OCI-LY7 (cell line): ENCODE measurements around the gene CHCHD6. TPM values are rescaled to one million over a fixed set of nuclear protein-coding genes. Genes with fewer than 3 reads are reported as not detected.

Source experiments
- BruUV-seq: library from RNA; stranded (reverse); fragments of 400-500 nt; replicated peaks from 2 replicates; lab custom pipeline; 2021; lab: Mats Ljungman, UMichigan
- CTCF ChIA-PET: fragments of 300-600 bp; sonication (Branson Sonifier 250); formaldehyde crosslinking; loops from one replicate; lab custom pipeline; 2022; ENCODE audit warnings: antibody characterized with exemption; ENCODE audit not compliant: unreplicated experiment; lab: Charles Lee
- POLR2A ChIA-PET: fragments of 300-600 bp; sonication (Branson Sonifier 250); formaldehyde crosslinking; loops from one replicate; lab custom pipeline; 2022; ENCODE audit warnings: antibody characterized with exemption; lab: Charles Lee
- DNase-seq: peaks from one replicate; pipeline ENCODE4 v3.0.0-alpha.2; 2015; ENCODE audit warnings: low spot score
- H2AFZ ChIP-seq: fragments of 200-600 bp; sonication (generic), shearing (Covaris generic); 2 replicates; pipeline ENCODE4 v1.6.1; 2014; ENCODE audit warnings: mild to moderate bottlenecking, antibody characterized with exemption, low read length, moderate library complexity
- H3K27ac ChIP-seq: fragments of 200-600 bp; sonication (generic); 2 replicates; pipeline ENCODE4 v1.5.1; 2014; ENCODE audit warnings: mixed run types, low read depth, mild to moderate bottlenecking, moderate library complexity, low read length, inconsistent platforms; ENCODE audit not compliant: poor library complexity, severe bottlenecking
- H3K36me3 ChIP-seq: fragments of 200-600 bp; sonication (generic); 2 replicates; pipeline ENCODE4 v1.6.1; 2014; ENCODE audit warnings: mild to moderate bottlenecking, antibody characterized with exemption, low read length, moderate library complexity, mixed read lengths; ENCODE audit not compliant: insufficient read depth
- H3K4me1 ChIP-seq: fragments of 200-600 bp; sonication (generic); 2 replicates; pipeline ENCODE4 v1.5.1; 2014; ENCODE audit warnings: mild to moderate bottlenecking, low read length; ENCODE audit not compliant: insufficient read depth, poor library complexity, severe bottlenecking
- H3K4me2 ChIP-seq: fragments of 200-600 bp; sonication (generic); 2 replicates; pipeline ENCODE4 v1.6.1; 2014; ENCODE audit warnings: mild to moderate bottlenecking, low read length
- H3K4me3 ChIP-seq: fragments of 200-600 bp; sonication (generic); 2 replicates; pipeline ENCODE4 v1.5.1; 2014; ENCODE audit warnings: mild to moderate bottlenecking, low read depth, low read length; ENCODE audit not compliant: poor library complexity, severe bottlenecking
- H3K79me2 ChIP-seq: fragments of 200-600 bp; sonication (generic); 2 replicates; pipeline ENCODE4 v1.6.1; 2016; ENCODE audit warnings: low read depth, mild to moderate bottlenecking, low read length, moderate library complexity, mixed read lengths; ENCODE audit not compliant: insufficient read depth
- H3K9me2 ChIP-seq: fragments of 200-600 bp; sonication (generic); 2 replicates; pipeline ENCODE4 v1.6.1; 2016; ENCODE audit warnings: mild to moderate bottlenecking, low read length, mixed read lengths; ENCODE audit not compliant: insufficient read depth
- H3K9me3 ChIP-seq: fragments of 200-600 bp; sonication (generic); 2 replicates; pipeline ENCODE4 v1.6.1; 2014; ENCODE audit warnings: mild to moderate bottlenecking, mixed run types, low read length, mixed read lengths
- H4K20me1 ChIP-seq: fragments of 200-600 bp; sonication (generic); 2 replicates; pipeline ENCODE4 v1.6.1; 2014; ENCODE audit warnings: mild to moderate bottlenecking, antibody characterized with exemption, low read length, moderate library complexity, mixed read lengths; ENCODE audit not compliant: insufficient read depth
- EZH2phosphoT487 ChIP-seq: fragments of 200-600 bp; sonication (generic); IDR thresholded peaks from 2 replicates; pipeline ENCODE4 v1.6.1; 2018; ENCODE audit warnings: low read depth, borderline replicate concordance, mild to moderate bottlenecking, mixed run types, antibody characterized with exemption, low read length, moderate library complexity, mixed read lengths
- intact Hi-C: fragments of 100-400 bp; cut with micrococcal nuclease; formaldehyde crosslinking; loops from one replicate; pipeline ENCODE4 v1.10.0; 2022; ENCODE audit not compliant: unreplicated experiment
- total RNA-seq, 2 experiments: library from RNA; depleted of rRNA in 1 of 2; stranded (reverse); fragments of >200 nt in 1 of 2; shearing (Covaris generic) in 1 of 2; gene quantifications; 2 replicates each; pipeline ENCODE4 v1.2.3, GENCODE V29; 2014 to 2022
- TF ChIP-seq, protein P1 (sequence below): fragments of 200-600 bp; sonication (generic); conservative IDR thresholded peaks from 2 replicates; pipeline ENCODE4 v1.5.1; 2014; ENCODE audit warnings: mild to moderate bottlenecking, antibody characterized with exemption, low read length, moderate library complexity, mixed read lengths

Gene CHCHD6
- total RNA-seq, 2 experiments from 2014 or later, result 14.7 to 21.2 TPM

DNA sequence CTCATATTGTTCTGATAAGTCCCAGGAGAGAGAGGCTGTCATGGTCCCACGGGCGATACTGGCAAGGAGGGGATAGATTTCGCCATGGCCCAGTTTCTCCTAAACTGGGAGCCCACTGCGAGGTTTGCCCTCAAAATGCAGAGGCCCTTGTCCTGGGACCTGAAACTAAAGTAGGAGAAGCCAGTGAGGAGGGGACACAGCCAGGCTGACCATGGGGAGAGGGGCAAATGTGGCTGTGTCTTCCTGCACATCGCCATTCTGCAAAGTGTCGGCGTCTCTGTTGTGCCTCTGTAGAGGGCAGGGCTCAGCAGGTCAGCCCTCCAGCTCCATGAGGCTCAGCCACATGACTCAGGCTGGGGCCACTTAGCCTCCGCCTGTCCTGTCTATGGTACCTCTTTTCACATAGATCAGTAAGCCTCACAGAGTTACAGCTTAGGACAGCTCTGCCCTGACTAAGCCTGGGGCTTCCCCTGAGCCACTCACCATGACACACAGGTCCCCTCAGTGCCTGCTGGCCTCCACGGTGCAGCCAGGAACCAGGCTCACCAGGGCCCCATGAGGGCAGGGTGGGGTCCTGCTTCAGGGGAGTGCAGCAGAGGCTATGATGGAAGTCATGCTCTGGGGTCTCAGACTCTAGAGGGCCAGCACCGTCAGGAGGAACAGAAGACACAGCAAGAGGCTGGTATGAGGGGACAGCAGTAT, 250.3 kb downstream of the CHCHD6 start:
- BruUV-seq, result no TSS peak
- H3K4me3 ChIP-seq, result peak overlapping the region; percentile 21
- no peak for TF ChIP-seq EZH2phosphoT487
- TF ChIP-seq, protein P1, sequence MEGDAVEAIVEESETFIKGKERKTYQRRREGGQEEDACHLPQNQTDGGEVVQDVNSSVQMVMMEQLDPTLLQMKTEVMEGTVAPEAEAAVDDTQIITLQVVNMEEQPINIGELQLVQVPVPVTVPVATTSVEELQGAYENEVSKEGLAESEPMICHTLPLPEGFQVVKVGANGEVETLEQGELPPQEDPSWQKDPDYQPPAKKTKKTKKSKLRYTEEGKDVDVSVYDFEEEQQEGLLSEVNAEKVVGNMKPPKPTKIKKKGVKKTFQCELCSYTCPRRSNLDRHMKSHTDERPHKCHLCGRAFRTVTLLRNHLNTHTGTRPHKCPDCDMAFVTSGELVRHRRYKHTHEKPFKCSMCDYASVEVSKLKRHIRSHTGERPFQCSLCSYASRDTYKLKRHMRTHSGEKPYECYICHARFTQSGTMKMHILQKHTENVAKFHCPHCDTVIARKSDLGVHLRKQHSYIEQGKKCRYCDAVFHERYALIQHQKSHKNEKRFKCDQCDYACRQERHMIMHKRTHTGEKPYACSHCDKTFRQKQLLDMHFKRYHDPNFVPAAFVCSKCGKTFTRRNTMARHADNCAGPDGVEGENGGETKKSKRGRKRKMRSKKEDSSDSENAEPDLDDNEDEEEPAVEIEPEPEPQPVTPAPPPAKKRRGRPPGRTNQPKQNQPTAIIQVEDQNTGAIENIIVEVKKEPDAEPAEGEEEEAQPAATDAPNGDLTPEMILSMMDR, result no peak
- H4K20me1 ChIP-seq, result no peaks in the 10 kb centered on the region
- ChIA-PET POLR2A (interaction anchor here (0.9 kb wide), 1 partner anchor 11 kb away, joined by 3 read pairs; no protein-coding TSS in a partner anchor), CTCF (interaction anchor here (0.5 to 0.9 kb wide), 2 partner anchors 8 to 593 kb away, joined by 3 to 4 read pairs; no protein-coding TSS in a partner anchor)
- H3K36me3 ChIP-seq, result no peaks in the 10 kb centered on the region
- peaks cover 39% of the 10 kb centered on the region for H3K4me1 ChIP-seq
- H3K9me2 ChIP-seq, result no peaks in the 10 kb centered on the region
- H3K4me2 ChIP-seq, result peak overlapping the region; percentile 54
- no peak for DNase-seq
- H3K9me3 ChIP-seq, result no peaks in the 10 kb centered on the region
- H3K27ac ChIP-seq, result peak overlapping the region; percentile 65
- intact Hi-C loops, result no loop called here
- H2AFZ ChIP-seq, result no peak overlapping the region
- H3K79me2 ChIP-seq, result no peaks in the 10 kb centered on the region

DNA sequence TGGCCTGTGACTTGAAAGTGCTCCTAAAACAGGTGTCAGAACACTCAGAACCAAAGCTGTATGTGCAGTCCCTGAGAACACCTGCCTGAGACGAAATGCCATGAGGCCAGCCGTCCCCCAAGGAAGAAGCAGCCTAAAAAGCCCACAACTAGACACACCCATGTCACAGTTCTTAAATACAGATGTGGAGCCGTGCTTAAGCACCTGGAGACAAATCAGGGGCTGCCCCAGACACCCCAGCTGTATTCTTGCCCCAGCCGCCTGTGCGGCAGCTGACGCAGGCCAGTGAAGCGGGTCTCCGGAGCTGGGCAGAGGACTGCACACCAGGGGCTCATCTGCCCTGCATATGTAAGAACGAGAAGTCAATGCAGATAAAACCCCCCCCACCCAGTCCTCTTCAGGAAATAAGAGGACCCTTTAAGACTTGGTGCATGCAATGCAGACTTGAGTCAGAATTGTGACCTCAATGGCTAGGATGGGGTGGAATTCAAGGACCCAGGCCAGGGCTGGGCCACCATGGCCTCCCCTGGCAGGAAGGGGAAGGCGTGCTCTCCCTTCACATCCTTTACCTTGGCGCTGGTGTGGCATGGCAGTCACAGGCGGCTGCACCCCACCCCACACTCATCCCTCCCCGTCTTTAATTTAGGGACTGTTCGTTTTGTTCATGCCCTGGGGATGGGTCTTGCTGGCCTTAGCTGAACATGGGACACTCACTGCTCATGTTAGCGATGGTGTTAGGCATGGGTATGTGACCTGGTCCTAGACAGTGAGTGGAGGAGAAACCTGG, 251.2 kb downstream of the CHCHD6 start:
- Histone ChIP-seq H3K9me2 (no peaks in the 10 kb centered on the region), H3K79me2 (no peaks in the 10 kb centered on the region), H3K9me3 (no peaks in the 10 kb centered on the region), H3K4me2 (peak overlapping the region; percentile 54), H4K20me1 (no peaks in the 10 kb centered on the region), H3K36me3 (no peaks in the 10 kb centered on the region), H3K4me3 (no peak overlapping the region), H3K4me1 (peaks cover 39% of the 10 kb centered on the region), H2AFZ (no peak overlapping the region), H3K27ac (peak overlapping the region; percentile 65)
- intact Hi-C loops, result loop anchor here (1.0 to 5.0 kb wide), 4 partner anchors 27 to 598 kb away; partner anchors contain the start of gene KLF15
- peak; percentile 89 for DNase-seq
- BruUV-seq, result no TSS peak
- TF ChIP-seq, protein P1, result no peak
- no peak for TF ChIP-seq EZH2phosphoT487
- ChIA-PET CTCF (interaction anchor here (0.5 kb wide), 1 partner anchor 592 kb away, joined by 3 read pairs; no protein-coding TSS in a partner anchor), POLR2A (interaction anchor here (0.6 to 1.4 kb wide), 4 partner anchors 15 to 120 kb away, joined by 3 to 4 read pairs (median 4); no protein-coding TSS in a partner anchor)
